Endothelial cell of umbilical vein (primary cell): ENCODE data around the gene NKX2-3. TPM values are rescaled to one million over a fixed set of nuclear protein-coding genes. Genes with fewer than 3 reads are reported as not detected.

ENCODE experiments used
- BruUV-seq: library from RNA; stranded (reverse); fragments of 400-500 nt; replicated peaks from 2 replicates; lab custom pipeline; 2021; lab: Mats Ljungman, UMichigan
- CTCF ChIA-PET: fragments of 300-600, 350-600 bp; sonication (Branson Sonifier 250); formaldehyde crosslinking; loops from one replicate; lab custom pipeline; 2021; ENCODE audit warnings: antibody characterized with exemption, inconsistent platforms; lab: Charles Lee
- POLR2A ChIA-PET: fragments of 300-600, 350-600 bp; sonication (Branson Sonifier 250); formaldehyde crosslinking; loops from one replicate; lab custom pipeline; 2021; ENCODE audit warnings: antibody characterized with exemption, inconsistent platforms; lab: Charles Lee
- DNase-seq: peaks from one replicate; pipeline ENCODE4 v3.0.0-alpha.2; 2011; ENCODE audit warnings: low read depth, low spot score
- FAIRE-seq: peaks from 2 replicates; lab custom pipeline; 2011; peaks lifted over from hg19 to GRCh38; lab: Jason Lieb, UNC
- H2AFZ ChIP-seq: 2 replicates; pipeline ENCODE4 v1.6.0; 2012; ENCODE audit warnings: low read depth, low read length, control low read depth, inconsistent platforms
- H3K27ac ChIP-seq: 2 replicates; pipeline ENCODE4 v1.5.1; 2011; ENCODE audit warnings: low read depth, mild to moderate bottlenecking, control low read depth, low read length, moderate library complexity; ENCODE audit not compliant: insufficient read depth
- H3K27me3 ChIP-seq, 2 experiments: 2 replicates each; pipeline versions ENCODE4 v1.6.0 to v1.6.1; 2011; ENCODE audit warnings: low read length in 2 of 2, mixed read lengths in 1 of 2; ENCODE audit not compliant: control insufficient read depth in 2 of 2, insufficient read depth in 2 of 2
- H3K36me3 ChIP-seq, 2 experiments: 2 replicates in 1 of 2; 3 replicates in 1 of 2; pipeline ENCODE4 v1.5.1; 2011; ENCODE audit warnings: low read length in 2 of 2, mild to moderate bottlenecking in 1 of 2, moderate library complexity in 1 of 2; ENCODE audit not compliant: control insufficient read depth in 2 of 2, insufficient read depth in 2 of 2; ENCODE audit errors: extremely low read depth in 1 of 2
- H3K4me1 ChIP-seq: 3 replicates; pipeline ENCODE4 v1.5.1; 2011; ENCODE audit warnings: mild to moderate bottlenecking, low read length; ENCODE audit not compliant: control insufficient read depth, insufficient read depth; ENCODE audit errors: extremely low read depth
- H3K4me2 ChIP-seq: 2 replicates; pipeline ENCODE4 v1.6.1; 2011; ENCODE audit warnings: low read length, control low read depth, mixed read lengths; ENCODE audit not compliant: insufficient read depth
- H3K4me3 ChIP-seq, 3 experiments: fragments of 200-600 bp in 1 of 3; sonication (generic), shearing (Covaris generic) in 1 of 3; replicated peaks in 1 of 3; 2 replicates each; pipeline ENCODE4 v1.5.1; 2011 to 2016; ENCODE audit warnings: control low read depth in 3 of 3, low read length in 3 of 3, mild to moderate bottlenecking in 2 of 3, inconsistent platforms in 1 of 3, low read depth in 1 of 3, moderate library complexity in 1 of 3; ENCODE audit not compliant: insufficient read depth in 1 of 3
- H3K79me2 ChIP-seq: 2 replicates; pipeline ENCODE4 v1.6.0; 2012; ENCODE audit warnings: low read length, inconsistent platforms; ENCODE audit not compliant: control insufficient read depth, insufficient read depth
- H3K9ac ChIP-seq: replicated peaks from 2 replicates; pipeline ENCODE3; 2011; ENCODE audit warnings: low read length, control low read depth; ENCODE audit not compliant: insufficient read depth; ENCODE audit errors: extremely low read depth
- H3K9me1 ChIP-seq: replicated peaks from 3 replicates; pipeline ENCODE4 v1.6.0; 2011; ENCODE audit warnings: mild to moderate bottlenecking, low read length; ENCODE audit not compliant: control insufficient read depth, insufficient read depth; ENCODE audit errors: extremely low read depth
- H3K9me3 ChIP-seq: replicated peaks from 2 replicates; pipeline ENCODE4 v1.5.1; 2012; ENCODE audit warnings: low read length, inconsistent platforms; ENCODE audit not compliant: control insufficient read depth, insufficient read depth
- H4K20me1 ChIP-seq: replicated peaks from 2 replicates; pipeline ENCODE3; 2011; ENCODE audit warnings: mild to moderate bottlenecking, low read length; ENCODE audit not compliant: control insufficient read depth, insufficient read depth; ENCODE audit errors: extremely low read depth
- CTCF ChIP-seq, 2 donors: IDR thresholded peaks; 1 replicate in 1 of 2; 2 replicates in 1 of 2; pipeline ENCODE4 v1.5.1; 2011; ENCODE audit warnings: low read length in 2 of 2, mild to moderate bottlenecking in 2 of 2, moderate library complexity in 2 of 2, control low read depth in 1 of 2, inconsistent platforms in 1 of 2, low read depth in 1 of 2; ENCODE audit not compliant: insufficient read depth in 1 of 2; ENCODE audit errors: extremely low read depth in 1 of 2
- EZH2 ChIP-seq: IDR thresholded peaks from 2 replicates; pipeline ENCODE4 v1.6.1; 2012; ENCODE audit warnings: borderline replicate concordance, low read depth, mild to moderate bottlenecking, moderate library complexity, low read length, inconsistent platforms; ENCODE audit not compliant: severe bottlenecking
- FOS ChIP-seq: IDR thresholded peaks from 2 replicates; pipeline ENCODE4 v1.6.1; 2011; ENCODE audit warnings: mild to moderate bottlenecking, low read length, moderate library complexity, borderline replicate concordance; ENCODE audit not compliant: insufficient read depth
- GATA2 ChIP-seq: IDR thresholded peaks from 2 replicates; pipeline ENCODE4 v1.7.0; 2011; ENCODE audit warnings: low read depth, mild to moderate bottlenecking, moderate library complexity, mixed read lengths, low read length; ENCODE audit not compliant: insufficient read length, insufficient read depth
- JUN ChIP-seq: IDR thresholded peaks from 2 replicates; pipeline ENCODE4 v1.6.1; 2011; ENCODE audit warnings: borderline replicate concordance, low read depth; ENCODE audit not compliant: insufficient read length, insufficient read depth
- MAX ChIP-seq: IDR thresholded peaks from 2 replicates; pipeline ENCODE4 v1.6.1; 2011; ENCODE audit not compliant: insufficient read depth, insufficient read length
- MYC ChIP-seq: IDR thresholded peaks from one replicate; pipeline ENCODE4 v1.6.1; 2011; ENCODE audit warnings: mild to moderate bottlenecking, low read depth, low read length
- POLR2A ChIP-seq: IDR thresholded peaks from 2 replicates; pipeline ENCODE4 v1.6.1; 2012; ENCODE audit warnings: low read depth, mild to moderate bottlenecking, control low read depth, low read length
- POLR2AphosphoS5 ChIP-seq: IDR thresholded peaks from 2 replicates; pipeline ENCODE4 v1.6.1; 2012; ENCODE audit warnings: low read depth, mild to moderate bottlenecking, control low read depth, low read length, moderate library complexity; ENCODE audit not compliant: insufficient read depth
- dilution Hi-C: fragments of 300-500 bp; cut with MboI; formaldehyde crosslinking; loops from one replicate; pipeline ENCODE4 v1.15.0; 2019; ENCODE audit warnings: low sequenced_read_pairs; ENCODE audit not compliant: extremely low pct_ligation_motif_present
- intact Hi-C: fragments of 100-400 bp; cut with micrococcal nuclease; formaldehyde crosslinking; loops from one replicate; pipeline ENCODE4 v1.10.0; 2022
- polyA plus RNA-seq, 4 experiments: library from polyadenylated mRNA; depleted of rRNA in 3 of 4; stranded (reverse) in 3 of 4; unstranded in 1 of 4; fragments of >200 nt; gene quantifications; 2 replicates each; pipeline versions ENCODE4 v1.2.1 to v1.2.3, GENCODE V29; 2011 to 2012; ENCODE audit warnings: missing spikeins in 1 of 4
- total RNA-seq: library from RNA; stranded (reverse); gene quantifications from 2 replicates; pipeline ENCODE4 v1.2.3, GENCODE V29; 2021

Gene NKX2-3
- total and polyA plus RNA-seq, 2 donors (not counting 3 experiments of a cell fraction or from before 2014, with no cell fraction given): not detected

- FAIRE-seq (no peak), DNase-seq (no peak)
- H3K27me3 ChIP-seq: peaks cover 24 to 26% of the 10 kb centered on the region in 2 experiments
- dilution Hi-C loops: no loop called here
- no peaks in the 10 kb centered on the region for H3K79me2 ChIP-seq
- H2AFZ ChIP-seq: no peak overlapping the region
- BruUV-seq: no TSS peak
- no peak overlapping the region for H3K9ac ChIP-seq
- no peak overlapping the region for H3K4me3 ChIP-seq
- H4K20me1 ChIP-seq: no peaks in the 10 kb centered on the region
- ChIA-PET POLR2A (no interaction called here), CTCF (interaction anchor here (2.8 kb wide), 1 partner anchor 77 kb away, joined by 11 read pairs; no protein-coding TSS in a partner anchor)
- no peak overlapping the region for H3K4me2 ChIP-seq
- no peaks in the 10 kb centered on the region for H3K9me1 ChIP-seq
- no peaks in the 10 kb centered on the region for H3K4me1 ChIP-seq
- intact Hi-C loops: no loop called here
- H3K36me3 ChIP-seq: no peaks in the 10 kb centered on the region
- no peaks in the 10 kb centered on the region for H3K9me3 ChIP-seq
- no peak overlapping the region for H3K27ac ChIP-seq
- TF ChIP-seq POLR2AphosphoS5 (no peak), MAX (no peak), FOS (no peak), CTCF (IDR thresholded peaks at IDR 0.05; ENCODE audit: extremely low read depth in 1 of 2, insufficient read depth in 1 of 2, low read depth in 1 of 2, low read length in 2 of 2) (no peak), EZH2 (no peak), JUN (no peak), MYC (no peak), POLR2A (no peak), GATA2 (no peak)
Observed at GRCh38 chr10:99513061-99513460, 19.7 kb upstream of the NKX2-3 start.
